GM19468 (cell line): ENCODE data around the gene MEIOC.
"Not testable (repeated sequence)": the region's sequence is repeated elsewhere in the genome, so short reads cannot be mapped to it uniquely, and the experiment has no call there.

Experiments used
- ATAC-seq: cut with Tn5 transposase; IDR thresholded peaks from one replicate; pipeline ENCODE4 v1.9.1; 2021; ENCODE audit warnings: mild to moderate bottlenecking, moderate library complexity, moderate number of reproducible peaks; ENCODE audit not compliant: unreplicated experiment; ENCODE audit errors: extremely low read depth

The MEIOC gene

DNA sequence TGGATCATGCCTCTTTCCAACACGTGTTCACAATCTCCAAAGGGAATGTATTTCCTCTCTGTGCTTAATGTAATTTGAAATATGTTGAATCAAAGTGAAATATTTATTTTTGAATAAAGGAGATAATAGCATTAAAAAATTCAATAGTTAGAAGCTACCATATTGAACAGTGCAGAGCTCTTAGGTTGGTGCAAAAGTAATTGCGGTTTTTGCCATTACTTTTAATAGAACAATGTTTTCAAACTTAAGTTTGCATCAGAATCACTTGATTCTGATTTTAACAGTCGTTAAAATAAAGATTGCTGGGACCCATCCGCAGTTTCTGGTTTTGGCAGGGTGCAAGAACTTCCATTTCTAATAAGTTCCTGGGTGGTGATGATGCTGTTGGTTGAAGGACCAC, 10.0 kb upstream of the MEIOC start:
- no peak for ATAC-seq

DNA sequence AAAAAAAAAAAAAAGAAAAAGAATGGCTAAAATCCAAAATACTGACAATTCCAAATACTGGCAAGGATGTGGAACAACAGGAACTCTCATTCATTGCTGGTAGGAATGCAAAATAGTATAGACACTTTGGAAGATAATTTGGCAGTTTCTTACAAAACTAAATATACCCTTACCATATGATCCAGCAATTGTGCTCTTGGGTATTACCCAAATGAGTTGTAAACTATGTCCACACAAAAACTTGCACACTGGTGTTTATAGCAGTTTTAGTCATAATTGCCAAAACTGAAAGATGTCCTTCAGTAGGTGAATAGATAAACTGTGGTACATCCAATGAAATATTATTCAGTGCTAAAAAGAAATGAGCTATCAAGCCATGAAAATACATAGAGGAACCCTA, 8.5 kb upstream of the MEIOC start:
- no peak for ATAC-seq

- ATAC-seq = no peak
These were observed 7.3 kb upstream of the MEIOC start for GRCh38 chr17:44648963-44649362.

DNA sequence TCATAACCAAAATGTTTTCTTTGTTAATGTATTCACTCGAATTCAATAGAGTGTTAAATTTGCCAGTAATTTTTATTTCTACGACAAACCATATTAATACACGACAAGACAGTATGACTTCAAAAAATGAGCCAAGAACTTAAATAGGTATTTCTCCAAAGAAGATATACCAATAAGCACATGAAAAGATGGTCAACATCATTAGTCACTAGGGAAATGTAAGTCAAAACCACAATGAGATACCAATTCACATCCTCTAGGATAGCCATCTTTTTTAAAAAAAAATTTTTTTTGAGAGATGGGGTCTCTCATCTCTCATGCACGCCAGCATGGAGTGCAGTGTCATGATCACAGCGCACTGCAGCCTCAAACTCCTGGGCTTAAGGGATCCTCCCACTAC, 5.0 kb upstream of the MEIOC start:
- ATAC-seq = no peak

DNA sequence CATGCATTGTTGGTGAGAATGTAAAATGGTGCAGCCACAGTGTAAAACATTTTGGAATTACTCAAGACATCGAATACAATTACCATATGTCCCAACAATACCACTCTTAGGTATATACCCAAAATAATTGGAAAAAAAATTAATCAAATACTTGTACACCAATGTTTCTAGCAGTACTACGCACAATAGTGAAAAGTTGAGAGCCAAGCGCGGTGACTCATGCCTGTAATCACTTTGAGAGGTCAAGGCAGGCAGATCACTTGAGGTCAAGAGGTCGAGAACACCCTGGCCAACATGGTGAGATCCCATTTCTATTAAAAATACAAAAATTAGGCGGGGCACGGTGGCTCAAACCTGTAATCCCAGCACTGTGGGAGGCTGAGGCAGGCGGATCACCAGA, 3.5 kb upstream of the MEIOC start:
- no peak for ATAC-seq

DNA sequence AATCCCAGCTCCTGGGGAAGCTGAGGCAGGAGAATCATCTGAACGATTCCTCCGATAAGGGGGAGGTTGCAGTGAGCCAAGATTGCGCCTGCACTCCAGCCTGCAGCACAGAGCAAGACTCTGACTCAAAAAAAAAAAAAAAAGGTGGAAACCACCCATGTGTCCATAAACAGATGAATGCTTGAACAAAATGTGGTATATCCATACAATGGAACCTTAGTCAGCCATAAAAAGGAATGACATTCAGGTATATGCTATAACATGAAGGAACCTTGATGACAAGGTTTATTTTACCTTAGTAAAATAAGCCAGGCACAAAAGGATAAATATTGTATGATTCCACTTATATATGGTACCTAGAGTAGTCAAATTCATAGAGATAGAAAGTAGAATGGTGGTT, 2.9 kb upstream of the MEIOC start:
- ATAC-seq = no peak

DNA sequence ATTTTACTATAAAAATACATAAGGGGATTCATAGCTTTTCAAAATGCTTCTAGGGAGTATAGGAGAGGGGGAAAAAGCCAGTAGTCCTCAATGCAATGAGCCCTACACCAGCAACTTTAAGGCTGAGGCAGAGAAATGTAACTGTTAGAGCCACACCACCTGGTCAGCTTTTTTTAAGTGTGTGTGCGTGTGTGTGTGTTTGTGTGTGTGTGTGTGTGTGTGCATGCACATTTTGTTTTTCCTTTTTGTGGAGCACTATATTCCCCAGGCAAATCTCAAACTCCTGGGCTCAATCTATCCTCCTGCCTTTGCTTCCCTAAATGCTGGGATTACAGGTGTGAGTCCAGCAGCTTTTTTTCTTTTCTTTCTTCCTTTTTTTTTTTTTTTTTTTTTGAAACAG, 2.3 kb upstream of the MEIOC start:
- ATAC-seq = no peak

GRCh38 chr17:44661835-44662234, 5.6 kb downstream of the MEIOC start:
- ATAC-seq = no peak

DNA sequence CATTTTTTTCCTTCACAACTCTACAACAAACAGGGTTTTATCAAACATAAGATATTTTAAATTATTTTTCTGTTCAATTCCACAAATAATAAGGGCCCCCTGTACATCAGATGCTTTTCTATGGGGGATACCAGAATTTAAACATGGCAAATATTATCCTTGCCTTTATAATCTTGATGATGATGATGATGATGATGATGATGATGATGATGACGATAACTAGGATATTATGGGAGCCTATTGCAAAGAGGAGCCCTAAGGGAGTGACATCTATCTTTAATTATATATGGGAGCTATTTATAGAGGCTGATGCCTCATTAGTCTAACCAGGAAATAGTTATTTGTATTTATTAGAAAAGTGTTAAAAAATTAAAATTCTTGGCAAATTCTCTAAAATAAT, 6.8 kb downstream of the MEIOC start:
- ATAC-seq = no peak

DNA sequence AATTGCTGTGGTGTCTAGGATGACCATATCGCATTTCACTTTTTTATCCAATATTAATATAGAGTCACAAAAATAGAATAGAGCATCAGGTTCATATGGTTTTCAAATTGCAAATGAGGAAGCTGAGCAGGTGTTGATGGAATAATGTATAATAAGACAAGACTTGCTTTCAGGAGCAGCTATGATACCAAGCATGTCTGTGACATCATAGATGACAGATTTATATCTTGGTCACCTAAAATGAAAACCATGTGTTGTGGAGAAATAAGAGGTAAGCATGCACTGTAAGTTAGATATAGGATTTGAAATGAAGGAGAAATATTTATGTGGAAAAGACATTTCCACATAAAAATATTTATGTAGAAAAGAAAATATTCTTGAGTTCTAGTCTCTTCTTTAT, 8.6 kb downstream of the MEIOC start:
- ATAC-seq = no peak

GRCh38 chr17:44666006-44666405, 9.7 kb downstream of the MEIOC start:
- no peak for ATAC-seq

- ATAC-seq = no peak
These were observed 16.3 kb downstream of the MEIOC start for GRCh38 chr17:44672479-44673093.

- no peak for ATAC-seq
These were observed 17.6 kb downstream of the MEIOC start for GRCh38 chr17:44673893-44674292.

GRCh38 chr17:44677136-44677535, 20.9 kb downstream of the MEIOC start:
- no peak for ATAC-seq

GRCh38 chr17:44683303-44683702, 27.0 kb downstream of the MEIOC start:
- not testable (repeated sequence) for ATAC-seq

GRCh38 chr17:44687756-44688155, 31.5 kb downstream of the MEIOC start:
- ATAC-seq = no peak

- no peak for ATAC-seq
These were observed 31.9 kb downstream of the MEIOC start for GRCh38 chr17:44688200-44688599.

GRCh38 chr17:44688675-44689476, 32.6 kb downstream of the MEIOC start:
- ATAC-seq = no peak

- no peak for ATAC-seq
These were observed 33.4 kb downstream of the MEIOC start, which contains the start of gene CCDC43 for GRCh38 chr17:44689477-44690217. CCDC43 (minus strand) TSS chr17:44689776; CDS start chr17:44689753, 23 bp downstream.

GRCh38 chr17:44690746-44691306, 34.6 kb downstream of the MEIOC start:
- not testable (repeated sequence) for ATAC-seq

GRCh38 chr17:44693609-44694008, 37.3 kb downstream of the MEIOC start:
- ATAC-seq = no peak
